ENCODE results near the gene CDHR5. TPM values are rescaled to one million over a fixed set of nuclear protein-coding genes. Genes with fewer than 3 reads are reported as not detected.

Gene CDHR5
- total RNA-seq, 1 donor from 2014 or later = not detected

DNA sequence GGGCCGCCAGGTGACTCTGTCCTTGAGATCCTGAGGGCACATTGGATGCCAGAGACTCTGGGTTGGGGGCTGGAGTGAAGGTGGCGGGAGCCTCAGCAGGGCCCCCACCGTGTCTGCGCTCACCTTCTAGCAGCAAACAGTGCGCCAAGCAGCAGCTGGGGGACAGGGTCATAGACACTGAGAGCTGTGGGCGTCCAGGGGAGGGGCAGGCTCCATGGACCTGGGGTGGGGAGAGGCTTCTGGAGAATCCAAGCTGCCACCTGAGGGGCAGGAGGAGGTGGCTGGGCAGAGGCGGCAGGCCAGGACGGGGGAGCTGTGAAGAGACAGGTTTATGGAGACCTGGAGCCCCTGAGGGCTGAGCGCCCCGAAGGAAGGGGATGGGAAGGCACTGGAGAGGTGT, 40.5 kb downstream of the CDHR5 start:
- Mint-ChIP-seq H3K27me3 (ENCODE audit: insufficient read depth, low read depth) (peaks cover 2% of the 10 kb centered on the region), H3K4me3 (no peak overlapping the region), H3K4me1 (peaks cover 9% of the 10 kb centered on the region), H3K27ac (no peak overlapping the region), H3K36me3 (peaks cover 19% of the 10 kb centered on the region), H3K9me3 (no peaks in the 10 kb centered on the region)
- no peak for DNase-seq (ENCODE audit: low spot score)
- TF ChIP-seq EZH2 (IDR thresholded peaks at IDR 0.05) (no peak), EZH2phosphoT487 (IDR thresholded peaks at IDR 0.05) (no peak)
- TF ChIP-seq, protein P1, sequence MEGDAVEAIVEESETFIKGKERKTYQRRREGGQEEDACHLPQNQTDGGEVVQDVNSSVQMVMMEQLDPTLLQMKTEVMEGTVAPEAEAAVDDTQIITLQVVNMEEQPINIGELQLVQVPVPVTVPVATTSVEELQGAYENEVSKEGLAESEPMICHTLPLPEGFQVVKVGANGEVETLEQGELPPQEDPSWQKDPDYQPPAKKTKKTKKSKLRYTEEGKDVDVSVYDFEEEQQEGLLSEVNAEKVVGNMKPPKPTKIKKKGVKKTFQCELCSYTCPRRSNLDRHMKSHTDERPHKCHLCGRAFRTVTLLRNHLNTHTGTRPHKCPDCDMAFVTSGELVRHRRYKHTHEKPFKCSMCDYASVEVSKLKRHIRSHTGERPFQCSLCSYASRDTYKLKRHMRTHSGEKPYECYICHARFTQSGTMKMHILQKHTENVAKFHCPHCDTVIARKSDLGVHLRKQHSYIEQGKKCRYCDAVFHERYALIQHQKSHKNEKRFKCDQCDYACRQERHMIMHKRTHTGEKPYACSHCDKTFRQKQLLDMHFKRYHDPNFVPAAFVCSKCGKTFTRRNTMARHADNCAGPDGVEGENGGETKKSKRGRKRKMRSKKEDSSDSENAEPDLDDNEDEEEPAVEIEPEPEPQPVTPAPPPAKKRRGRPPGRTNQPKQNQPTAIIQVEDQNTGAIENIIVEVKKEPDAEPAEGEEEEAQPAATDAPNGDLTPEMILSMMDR (IDR thresholded peaks at IDR 0.05) = no peak
- Histone ChIP-seq H3K27me3 (no peaks in the 10 kb centered on the region), H3K27ac (no peak overlapping the region), H2AFZ (replicated peaks) (no peak overlapping the region), H3K4me2 (no peak overlapping the region), H3K79me2 (ENCODE audit: low read depth) (peaks cover 61% of the 10 kb centered on the region), H3K36me3 (no peaks in the 10 kb centered on the region), H4K20me1 (ENCODE audit: low read depth) (peaks cover 50% of the 10 kb centered on the region), H3K4me1 (no peaks in the 10 kb centered on the region), H3K9me3 (ENCODE audit: low read depth) (no peaks in the 10 kb centered on the region), H3F3A (ENCODE audit: low read depth) (no peaks in the 10 kb centered on the region), H3K4me3 (no peak overlapping the region), H3K9ac (no peak overlapping the region)

DNA sequence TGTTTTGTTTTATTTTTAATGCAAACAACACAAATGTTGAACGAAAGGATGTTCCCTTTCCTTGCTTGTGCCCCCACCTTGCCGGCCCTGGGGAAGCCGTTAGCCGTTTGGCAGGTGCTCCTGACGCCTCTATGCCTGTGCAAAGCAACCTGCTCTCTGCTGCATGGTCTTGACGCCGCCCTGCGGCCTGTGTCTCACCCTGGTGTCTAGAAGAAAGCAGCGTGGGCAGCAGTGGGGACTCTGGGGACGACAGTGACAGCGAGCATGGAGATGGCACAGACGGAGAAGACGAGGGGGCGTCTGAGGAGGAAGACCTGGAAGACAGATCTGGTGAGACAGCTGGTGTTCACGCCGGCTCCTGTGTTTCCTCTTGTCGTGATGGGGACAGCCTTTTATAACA, 43.0 kb downstream of the CDHR5 start:
- Mint-ChIP-seq H3K27ac (no peak overlapping the region), H3K4me1 (peaks cover 21% of the 10 kb centered on the region), H3K36me3 (peaks cover 15% of the 10 kb centered on the region), H3K4me3 (no peak overlapping the region), H3K27me3 (ENCODE audit: insufficient read depth, low read depth) (no peaks in the 10 kb centered on the region), H3K9me3 (no peaks in the 10 kb centered on the region)
- Histone ChIP-seq H3K4me2 (no peak overlapping the region), H3K27ac (no peak overlapping the region), H3F3A (ENCODE audit: low read depth) (peaks cover 10% of the 10 kb centered on the region), H3K79me2 (ENCODE audit: low read depth) (peaks cover 76% of the 10 kb centered on the region), H3K36me3 (no peaks in the 10 kb centered on the region), H3K27me3 (no peaks in the 10 kb centered on the region), H4K20me1 (ENCODE audit: low read depth) (peaks cover 76% of the 10 kb centered on the region), H3K9ac (no peak overlapping the region), H3K9me3 (ENCODE audit: low read depth) (no peaks in the 10 kb centered on the region), H3K4me3 (no peak overlapping the region), H3K4me1 (peaks cover 10% of the 10 kb centered on the region), H2AFZ (replicated peaks) (no peak overlapping the region)
- TF ChIP-seq EZH2phosphoT487 (IDR thresholded peaks at IDR 0.05) (no peak), EZH2 (IDR thresholded peaks at IDR 0.05) (no peak)
- TF ChIP-seq, protein P1 (IDR thresholded peaks at IDR 0.05) = no peak
- DNase-seq (ENCODE audit: low spot score) = no peak

DNA sequence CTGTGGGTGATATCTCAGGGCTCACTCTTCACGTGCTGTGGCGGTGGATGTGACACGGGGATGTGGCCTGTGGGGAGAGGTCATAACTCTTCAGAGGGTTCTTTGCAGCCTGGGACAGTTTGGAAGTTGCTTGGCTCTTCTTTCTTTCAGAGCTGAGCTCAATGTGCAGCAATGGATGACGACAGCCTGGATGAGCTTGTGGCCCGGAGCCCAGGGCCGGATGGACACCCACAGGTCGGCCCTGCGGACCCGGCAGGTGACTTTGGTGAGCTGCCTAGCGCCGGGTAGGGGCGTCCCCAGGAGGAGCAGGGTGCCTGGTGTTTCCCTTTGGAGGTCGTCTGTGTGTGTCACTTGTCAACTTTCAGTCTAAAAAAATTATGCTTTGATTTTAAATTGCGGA, 43.4 kb downstream of the CDHR5 start:
- no peaks in the 10 kb centered on the region for H3K9me3 Mint-ChIP-seq
- peaks cover 21% of the 10 kb centered on the region for H3K4me1 Mint-ChIP-seq
- peaks cover 13% of the 10 kb centered on the region for H3K36me3 Mint-ChIP-seq
- peaks cover 10% of the 10 kb centered on the region for H3K4me1 ChIP-seq
- peaks cover 10% of the 10 kb centered on the region for H3F3A ChIP-seq (ENCODE audit: low read depth)
- H3K4me3 ChIP-seq = no peak overlapping the region
- no peak overlapping the region for H3K4me3 Mint-ChIP-seq
- no peaks in the 10 kb centered on the region for H3K36me3 ChIP-seq
- TF ChIP-seq, protein P1 (IDR thresholded peaks at IDR 0.05) = no peak
- no peak for TF ChIP-seq EZH2 (IDR thresholded peaks at IDR 0.05)
- no peak overlapping the region for H3K9ac ChIP-seq
- DNase-seq (ENCODE audit: low spot score) = no peak
- H3K79me2 ChIP-seq (ENCODE audit: low read depth) = peaks cover 77% of the 10 kb centered on the region
- H3K4me2 ChIP-seq = no peak overlapping the region
- no peak overlapping the region for H2AFZ ChIP-seq (replicated peaks)
- no peaks in the 10 kb centered on the region for H3K27me3 ChIP-seq
- H3K9me3 ChIP-seq (ENCODE audit: low read depth) = no peaks in the 10 kb centered on the region
- H3K27me3 Mint-ChIP-seq (ENCODE audit: insufficient read depth, low read depth) = no peaks in the 10 kb centered on the region
- peaks cover 77% of the 10 kb centered on the region for H4K20me1 ChIP-seq (ENCODE audit: low read depth)
- no peak overlapping the region for H3K27ac ChIP-seq
- no peak overlapping the region for H3K27ac Mint-ChIP-seq
